ENCODE results near the gene SRSF3. TPM values are rescaled to one million over a fixed set of nuclear protein-coding genes. Genes with fewer than 3 reads are reported as not detected.

SRSF3 gene
- 100 to 1,000 TPM; 394 to 441 TPM for total RNA-seq

DNA sequence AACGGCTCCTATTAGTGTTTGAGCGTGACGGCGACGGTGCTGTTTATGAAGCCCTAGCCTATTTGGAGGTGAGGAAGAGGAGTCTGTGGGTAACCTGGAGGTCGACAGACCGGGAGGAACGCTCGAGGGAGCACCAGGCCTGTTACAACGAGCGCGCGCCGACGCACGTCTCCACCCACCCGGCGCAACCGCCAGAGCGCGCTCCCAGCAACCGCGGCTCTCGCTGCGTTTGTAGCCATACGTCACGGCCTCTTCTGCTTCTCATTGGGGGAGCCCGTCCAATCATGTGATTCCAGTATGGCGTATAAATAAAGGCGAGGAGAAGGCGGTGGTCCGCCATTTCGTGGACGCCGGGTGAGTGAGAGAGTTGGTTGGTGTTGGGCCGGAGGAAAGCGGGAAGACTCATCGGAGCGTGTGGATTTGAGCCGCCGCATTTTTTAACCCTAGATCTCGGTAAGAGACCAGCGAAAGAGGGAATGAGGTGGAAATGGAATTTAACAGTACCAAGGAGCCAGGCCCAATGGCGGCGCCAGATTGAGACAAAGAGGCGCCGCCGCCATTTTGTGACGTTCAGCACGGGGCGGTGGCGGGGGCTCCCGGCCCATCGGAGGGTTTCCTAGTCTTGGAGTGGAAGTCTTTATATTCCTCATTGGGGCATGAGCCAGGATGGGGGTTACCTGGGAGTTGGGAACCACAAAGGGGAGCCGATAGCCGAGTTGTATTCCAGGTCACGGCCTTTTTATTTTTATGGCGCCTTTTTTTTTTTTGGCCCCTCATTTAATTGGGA, at the start of gene SRSF3:
Gene SRSF3, plus strand, starts transcription at position 334 of the 787 bp plus-strand sequence. CDS start 2,401 bp downstream, outside the sequence.
- Mint-ChIP-seq H3K27me3 (no peaks in the 10 kb centered on the region), H3K9me3 (no peaks in the 10 kb centered on the region), H3K36me3 (ENCODE audit: low read depth) (peaks cover 50% of the 10 kb centered on the region), H3K4me3 (peak within 1 kb of the TSS; percentile 98), H3K27ac (peak within 1 kb of the TSS; percentile 100), H3K4me1 (peaks cover 39% of the 10 kb centered on the region)
- peak; percentile 97 for DNase-seq
- ChIA-PET POLR2A (interaction anchor here (0.6 kb wide), 1 partner anchor 153 kb away, joined by 3 read pairs; no protein-coding TSS in a partner anchor), CTCF (interaction anchor here (1.0 kb wide), 1 partner anchor 14 kb away, joined by 4 read pairs; no protein-coding TSS in a partner anchor)

DNA sequence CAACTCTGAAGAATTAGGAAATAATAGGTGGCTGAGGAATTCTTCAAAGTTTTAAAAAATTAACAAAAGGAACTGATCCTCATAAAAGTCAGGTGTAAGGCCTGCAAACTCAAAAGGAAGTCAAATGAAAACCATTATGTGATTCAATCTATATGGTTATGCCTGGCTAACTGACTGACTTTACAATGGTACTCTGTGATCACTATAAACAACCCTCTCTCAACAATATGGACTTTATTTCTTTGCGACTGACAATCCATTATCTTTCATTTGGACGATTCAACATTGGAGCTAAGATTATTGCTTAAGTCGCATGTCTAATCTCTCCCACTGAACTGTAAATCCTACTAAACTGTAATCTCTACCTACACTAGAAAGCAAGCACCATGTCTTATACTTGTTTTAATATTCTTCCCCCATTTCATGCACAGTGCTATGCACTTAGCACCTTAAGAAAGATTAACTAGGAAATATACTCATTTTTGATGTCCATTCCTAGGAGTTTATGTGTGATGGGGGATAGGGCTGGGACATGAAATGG, 48.3 kb upstream of the SRSF3 start:
- Mint-ChIP-seq H3K9me3 (no peaks in the 10 kb centered on the region), H3K27ac (peak overlapping the region; percentile 94), H3K4me1 (peaks cover 51% of the 10 kb centered on the region), H3K27me3 (no peaks in the 10 kb centered on the region), H3K36me3 (ENCODE audit: low read depth) (peaks cover 40% of the 10 kb centered on the region), H3K4me3 (peak overlapping the region; percentile 97)
- CTCF ChIA-PET, result interaction anchor here (0.6 kb wide), 2 partner anchors 113 to 1723 kb away, joined by 3 read pairs; no protein-coding TSS in a partner anchor
- no peak for DNase-seq
- POLR2A ChIA-PET, result interaction anchor here (0.6 to 1.6 kb wide), 3 partner anchors 50 to 1674 kb away, joined by 3 to 4 read pairs (median 3); no protein-coding TSS in a partner anchor

DNA sequence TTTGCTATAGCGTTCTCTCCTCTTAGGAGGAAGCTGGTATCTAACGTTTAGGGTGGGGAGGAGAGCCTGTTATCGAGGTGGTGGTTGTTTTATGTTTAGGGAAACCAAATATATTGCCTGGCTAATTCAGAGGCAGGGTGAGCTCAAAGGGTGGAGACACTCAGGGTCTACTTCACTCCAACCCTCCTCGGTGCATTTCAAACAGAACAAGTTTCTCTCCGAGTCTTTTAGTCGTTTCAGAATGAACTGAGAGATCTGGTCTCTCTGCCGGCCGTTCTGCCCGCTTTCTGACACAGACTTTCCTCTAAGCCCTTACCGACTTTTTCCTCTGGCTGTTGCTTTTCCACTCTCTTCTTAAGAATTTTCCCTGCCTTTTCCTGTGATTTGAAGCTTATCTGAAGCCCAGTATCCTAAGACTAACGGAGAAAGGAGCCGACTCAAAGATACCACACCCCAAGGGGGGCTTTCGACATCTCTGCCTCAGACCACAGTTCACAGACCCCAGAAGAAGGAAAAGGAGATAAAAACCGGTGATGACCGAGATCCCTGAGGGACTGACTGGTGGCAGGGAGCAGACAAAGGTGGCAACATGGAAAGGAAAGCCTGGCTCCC, 47.7 kb upstream of the SRSF3 start:
- POLR2A ChIA-PET, result interaction anchor here (1.6 kb wide), 1 partner anchor 52 kb away, joined by 4 read pairs; no protein-coding TSS in a partner anchor
- H3K27ac Mint-ChIP-seq, result peak overlapping the region; percentile 94
- peaks cover 34% of the 10 kb centered on the region for H3K36me3 Mint-ChIP-seq (ENCODE audit: low read depth)
- H3K27me3 Mint-ChIP-seq, result no peaks in the 10 kb centered on the region
- H3K9me3 Mint-ChIP-seq, result no peaks in the 10 kb centered on the region
- peak; percentile 23 for DNase-seq
- peak overlapping the region; percentile 97 for H3K4me3 Mint-ChIP-seq
- CTCF ChIA-PET, result interaction anchor here (0.6 kb wide), 2 partner anchors 113 to 1724 kb away, joined by 3 read pairs; no protein-coding TSS in a partner anchor
- H3K4me1 Mint-ChIP-seq, result peaks cover 46% of the 10 kb centered on the region

DNA sequence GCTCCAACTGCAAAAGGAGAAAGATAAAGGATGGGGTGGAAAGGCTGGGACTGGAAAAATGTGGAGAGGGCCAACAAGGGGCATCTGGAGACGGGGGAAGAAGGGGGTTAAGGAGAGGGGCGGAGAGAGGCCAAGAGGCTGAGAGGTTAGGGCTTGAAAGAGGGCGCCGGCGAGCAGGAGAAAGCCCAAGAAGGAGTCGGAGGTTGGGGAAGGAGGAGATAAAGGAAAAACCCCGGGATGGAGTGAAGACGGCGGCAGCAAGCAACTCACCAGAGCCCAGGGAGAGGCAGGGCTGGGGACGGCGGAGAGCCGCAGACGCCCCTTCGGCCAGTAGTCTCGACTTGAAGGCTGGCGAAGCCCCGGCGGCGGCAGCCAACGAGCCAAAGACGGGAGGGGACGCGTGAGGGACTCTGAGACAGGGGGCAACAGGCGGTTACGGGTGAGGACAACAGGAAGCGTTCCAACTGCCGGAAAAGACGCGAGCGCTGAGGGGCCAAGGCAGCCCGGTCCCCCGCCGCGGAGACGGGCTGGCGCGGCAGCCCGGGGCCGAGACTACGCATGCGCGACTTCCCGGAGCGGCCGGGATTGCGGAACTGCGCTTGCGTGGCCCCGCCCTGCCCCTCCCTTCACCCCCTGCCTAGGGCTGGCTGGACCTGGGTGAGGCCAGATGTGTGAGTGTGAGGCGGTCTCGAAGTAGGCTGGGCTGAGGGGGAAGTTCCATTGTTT, 47.1 kb upstream of the SRSF3 start, which contains the start of gene STK38:
Gene STK38, minus strand, starts transcription at position 560 of the 726 bp plus-strand sequence. CDS start 7,277 bp downstream, outside the sequence.
- H3K36me3 Mint-ChIP-seq (ENCODE audit: low read depth), result peaks cover 28% of the 10 kb centered on the region
- no peaks in the 10 kb centered on the region for H3K27me3 Mint-ChIP-seq
- ChIA-PET POLR2A (interaction anchor here (0.5 kb wide), 1 partner anchor 50 kb away, joined by 3 read pairs; no protein-coding TSS in a partner anchor), CTCF (interaction anchor here (1.3 kb wide), 1 partner anchor 26 kb away, joined by 3 read pairs; no protein-coding TSS in a partner anchor)
- H3K4me1 Mint-ChIP-seq, result peaks cover 40% of the 10 kb centered on the region
- no peaks in the 10 kb centered on the region for H3K9me3 Mint-ChIP-seq
- peak within 1 kb of the TSS; percentile 97 for H3K4me3 Mint-ChIP-seq
- peak within 1 kb of the TSS; percentile 94 for H3K27ac Mint-ChIP-seq
- DNase-seq, result peak; percentile 91

DNA sequence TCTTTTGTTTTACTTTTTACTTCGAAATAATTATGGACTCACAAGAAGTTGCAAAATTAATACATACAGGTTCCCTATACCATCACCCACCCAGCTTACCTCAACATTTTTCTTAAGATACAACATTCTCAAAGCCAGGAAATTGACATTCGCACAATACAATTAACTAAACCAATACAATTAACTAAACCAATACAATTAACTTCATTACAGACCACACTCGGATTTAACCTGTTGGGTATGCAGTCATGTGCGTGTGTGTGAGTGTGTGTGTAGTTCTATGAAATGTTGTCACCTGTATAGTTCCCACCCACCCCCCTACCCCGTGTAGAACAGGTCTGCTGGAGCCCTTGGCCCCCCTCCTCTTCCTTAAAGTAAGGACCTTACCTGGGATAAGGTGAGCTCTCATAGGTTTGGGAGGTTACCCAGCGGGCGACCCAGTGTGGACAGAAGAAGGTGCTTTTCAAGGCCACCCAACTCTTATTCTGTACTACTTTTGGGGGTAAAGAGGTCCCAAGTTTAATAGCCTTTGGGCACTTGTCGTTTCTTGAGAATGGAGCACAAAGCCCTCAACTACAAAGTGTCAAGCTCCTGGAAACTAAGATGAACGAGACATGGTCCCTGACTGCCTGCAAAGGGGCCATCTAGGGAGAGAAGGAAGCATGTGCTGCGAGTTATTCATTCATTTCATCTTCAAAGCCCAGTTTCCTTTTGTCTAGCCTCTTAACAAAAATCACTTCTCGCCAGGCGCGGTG, 46.3 kb upstream of the SRSF3 start:
- DNase-seq, result peak; percentile 10

DNA sequence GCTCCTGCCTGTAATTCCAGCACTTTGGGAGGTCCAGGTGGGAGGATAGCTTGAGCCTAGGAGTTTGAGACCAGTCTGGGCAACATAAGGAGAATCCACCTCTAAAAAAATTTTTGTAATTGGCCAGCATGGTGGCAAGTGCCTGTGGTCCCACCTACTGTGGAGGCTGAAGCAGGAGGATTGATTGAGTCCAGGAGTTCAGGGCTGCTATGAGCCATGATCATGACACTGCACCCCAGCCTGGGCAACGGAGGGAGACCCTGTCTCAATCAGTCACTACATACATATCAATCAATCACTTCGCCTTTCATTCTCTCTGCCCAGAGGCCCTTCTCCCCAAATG, 45.8 kb upstream of the SRSF3 start:
- no peaks in the 10 kb centered on the region for H3K9me3 Mint-ChIP-seq
- DNase-seq, result no peak
- H3K27ac Mint-ChIP-seq, result peak overlapping the region; percentile 56
- ChIA-PET CTCF (interaction anchor here (0.9 to 1.3 kb wide), 3 partner anchors 27 to 130 kb away, joined by 3 read pairs; no protein-coding TSS in a partner anchor), POLR2A (interaction anchor here (0.6 kb wide), 1 partner anchor 646 kb away, joined by 5 read pairs; no protein-coding TSS in a partner anchor)
- peaks cover 23% of the 10 kb centered on the region for H3K36me3 Mint-ChIP-seq (ENCODE audit: low read depth)
- H3K27me3 Mint-ChIP-seq, result no peaks in the 10 kb centered on the region
- no peak overlapping the region for H3K4me3 Mint-ChIP-seq
- H3K4me1 Mint-ChIP-seq, result peaks cover 36% of the 10 kb centered on the region

More for the DNA sequence above, 46.3 kb upstream of the SRSF3 start:
- H3K27ac Mint-ChIP-seq, result peak overlapping the region; percentile 94
- H3K4me1 Mint-ChIP-seq, result peaks cover 39% of the 10 kb centered on the region
- no peaks in the 10 kb centered on the region for H3K9me3 Mint-ChIP-seq
- ChIA-PET POLR2A (interaction anchor here (0.5 kb wide), 1 partner anchor 50 kb away, joined by 3 read pairs; no protein-coding TSS in a partner anchor), CTCF (interaction anchor here (1.0 to 1.3 kb wide), 2 partner anchors 26 to 130 kb away, joined by 3 read pairs; no protein-coding TSS in a partner anchor)
- peaks cover 26% of the 10 kb centered on the region for H3K36me3 Mint-ChIP-seq (ENCODE audit: low read depth)
- H3K4me3 Mint-ChIP-seq, result peak overlapping the region; percentile 97
- no peaks in the 10 kb centered on the region for H3K27me3 Mint-ChIP-seq

DNA sequence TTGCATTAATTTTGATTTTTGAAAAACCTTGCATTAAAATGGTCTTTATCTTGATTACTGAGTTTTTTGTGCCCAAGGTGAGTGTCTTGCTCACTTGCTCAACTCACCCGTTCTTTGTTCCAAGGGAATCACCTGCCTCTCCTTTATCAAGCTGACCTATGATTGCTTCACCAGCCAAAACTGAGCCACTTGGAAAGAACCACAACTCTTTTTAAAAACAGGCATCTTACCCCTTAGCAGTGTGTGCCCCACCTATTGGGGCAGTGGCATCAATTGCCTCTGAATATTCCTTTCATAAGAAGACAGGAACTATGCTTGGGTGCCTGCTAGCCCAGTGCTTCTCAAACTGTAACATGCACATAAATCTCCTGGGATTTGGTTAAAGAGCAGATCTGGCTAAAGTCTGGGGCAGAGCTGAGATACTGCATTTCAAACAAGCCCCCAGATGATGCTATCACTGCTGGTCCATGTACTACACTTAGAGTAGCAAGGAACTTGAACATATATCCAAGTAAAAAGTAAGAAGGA, 43.6 kb upstream of the SRSF3 start:
- H3K4me3 Mint-ChIP-seq, result no peak overlapping the region
- H3K36me3 Mint-ChIP-seq (ENCODE audit: low read depth), result peaks cover 14% of the 10 kb centered on the region
- H3K27ac Mint-ChIP-seq, result no peak overlapping the region
- peaks cover 23% of the 10 kb centered on the region for H3K4me1 Mint-ChIP-seq
- no peak for DNase-seq
- no peaks in the 10 kb centered on the region for H3K9me3 Mint-ChIP-seq
- CTCF ChIA-PET, result interaction anchor here (1.0 kb wide), 1 partner anchor 17 kb away, joined by 3 read pairs; no protein-coding TSS in a partner anchor
- H3K27me3 Mint-ChIP-seq, result no peaks in the 10 kb centered on the region
- POLR2A ChIA-PET, result interaction anchor here (0.6 kb wide), 1 partner anchor 97 kb away, joined by 8 read pairs; no protein-coding TSS in a partner anchor

DNA sequence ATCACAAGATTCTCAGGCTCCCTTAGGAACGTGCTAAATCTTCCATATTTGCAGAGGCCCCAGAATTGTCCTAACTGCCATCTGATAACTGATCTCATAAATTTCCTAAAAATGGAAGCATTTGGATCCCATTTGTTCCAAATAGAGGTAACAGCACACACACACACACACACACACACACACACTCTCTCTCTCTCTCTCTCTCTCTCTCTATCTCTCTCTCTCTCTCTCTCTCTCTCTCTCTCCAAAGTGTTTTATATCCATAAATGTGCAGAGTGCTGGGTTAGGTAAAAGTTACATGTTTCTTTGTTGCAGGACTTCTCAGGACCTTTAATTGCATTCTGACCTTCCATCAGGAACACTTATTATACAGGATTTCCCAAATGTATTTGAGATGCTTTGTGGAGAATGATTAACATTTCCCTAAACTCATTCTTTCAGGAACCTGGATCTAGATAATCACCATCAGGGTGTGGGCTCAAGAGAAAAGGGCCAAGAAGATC, 38.4 kb upstream of the SRSF3 start:
- Mint-ChIP-seq H3K4me1 (peaks cover 2% of the 10 kb centered on the region), H3K9me3 (no peaks in the 10 kb centered on the region), H3K36me3 (ENCODE audit: low read depth) (peaks cover 2% of the 10 kb centered on the region), H3K27ac (no peak overlapping the region), H3K4me3 (no peak overlapping the region), H3K27me3 (no peaks in the 10 kb centered on the region)
- no peak for DNase-seq
- ChIA-PET POLR2A (no interaction called here), CTCF (no interaction called here)

DNA sequence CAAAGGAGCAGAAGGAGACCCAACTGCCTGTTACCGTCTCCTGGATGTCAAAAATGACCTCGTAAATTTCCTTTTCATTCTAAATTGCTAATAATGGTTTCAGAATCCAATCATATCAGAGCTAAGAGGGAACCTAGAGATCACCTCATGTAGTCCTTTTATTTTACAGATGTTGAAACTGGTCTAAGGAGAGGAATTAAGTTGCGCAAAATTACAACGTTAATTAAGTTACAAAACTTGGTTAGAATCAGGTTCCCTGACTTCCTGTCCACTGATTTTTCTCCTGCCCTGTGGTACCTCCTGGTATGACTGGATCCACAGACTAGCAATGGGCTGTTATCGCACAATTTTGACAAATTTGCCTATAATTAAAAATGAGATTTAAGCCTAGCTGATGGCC, 37.9 kb upstream of the SRSF3 start:
- Mint-ChIP-seq H3K4me1 (peaks cover 2% of the 10 kb centered on the region), H3K4me3 (no peak overlapping the region), H3K27me3 (peaks cover 3% of the 10 kb centered on the region), H3K27ac (no peak overlapping the region), H3K9me3 (no peaks in the 10 kb centered on the region), H3K36me3 (ENCODE audit: low read depth) (peaks cover 2% of the 10 kb centered on the region)
- DNase-seq, result no peak
- ChIA-PET POLR2A (no interaction called here), CTCF (interaction anchor here (0.7 kb wide), 1 partner anchor 39 kb away, joined by 3 read pairs; no protein-coding TSS in a partner anchor)

DNA sequence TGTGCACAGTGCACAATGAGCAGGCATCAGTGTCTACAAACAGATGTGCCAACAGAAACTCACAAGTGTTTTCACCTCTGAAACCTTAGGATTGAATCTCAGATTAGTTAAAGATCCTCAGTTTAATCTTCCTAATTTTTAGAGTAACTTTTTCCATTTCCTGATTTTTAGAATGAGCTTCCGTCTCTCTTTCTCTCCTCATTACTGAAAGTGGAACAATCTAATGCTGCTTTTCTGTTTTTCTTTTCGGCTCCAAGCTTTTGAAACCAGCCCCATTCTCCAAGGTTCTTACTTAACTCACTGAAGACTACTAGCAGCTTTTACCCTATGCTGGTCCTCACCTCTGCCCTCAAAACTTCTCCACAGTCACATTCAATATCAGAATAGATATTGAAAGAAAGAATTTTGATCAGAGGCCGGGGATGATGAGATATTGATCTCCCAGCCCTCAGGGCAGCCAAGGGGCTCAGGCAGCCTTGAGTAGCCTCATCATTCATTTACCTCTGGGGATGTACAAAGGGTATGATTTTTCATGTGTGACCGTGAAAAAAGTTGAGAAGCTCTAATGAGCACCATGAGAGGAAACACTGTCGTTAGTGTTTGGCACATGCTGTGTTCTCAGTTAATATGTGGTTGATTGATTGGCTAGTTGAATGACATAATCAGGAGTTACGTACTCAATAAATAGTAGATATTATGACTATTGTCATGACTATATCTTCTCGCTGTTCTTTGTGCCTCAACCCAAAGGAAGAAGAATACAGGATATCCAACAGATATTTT, 35.0 kb upstream of the SRSF3 start:
- POLR2A ChIA-PET, result no interaction called here
- Mint-ChIP-seq H3K27me3 (peaks cover 10% of the 10 kb centered on the region), H3K9me3 (no peaks in the 10 kb centered on the region), H3K27ac (no peak overlapping the region), H3K36me3 (ENCODE audit: low read depth) (no peaks in the 10 kb centered on the region), H3K4me3 (no peak overlapping the region), H3K4me1 (no peaks in the 10 kb centered on the region)
- DNase-seq, result no peak
- CTCF ChIA-PET, result no interaction called here

Data from activated CD4-positive, alpha-beta T cell treated with anti-CD3 and anti-CD28 coated beads, Interleukin-2, amount 10 ng/mL, durations not matched to agents 7 days and 5 days (primary cell).